Neural progenitor cell (in vitro differentiated cells): ENCODE results near the gene PLEKHA5.

Source experiments
- CTCF ChIP-seq: fragments of 200-600 bp; sonication (generic); IDR thresholded peaks from 2 replicates; pipeline ENCODE4 v1.5.1; 2017; ENCODE audit warnings: antibody characterized with exemption, mild to moderate bottlenecking
- EZH2 ChIP-seq: fragments of 200-600 bp; sonication (generic); IDR thresholded peaks from 2 replicates; pipeline ENCODE4 v1.6.1; 2017; ENCODE audit warnings: antibody characterized with exemption, mild to moderate bottlenecking, moderate library complexity
- EZH2phosphoT487 ChIP-seq: fragments of 200-600 bp; sonication (generic); IDR thresholded peaks from 2 replicates; pipeline ENCODE4 v1.6.1; 2017; ENCODE audit warnings: antibody characterized with exemption

GRCh38 chr12:19186722-19187661, 57.5 kb downstream of the PLEKHA5 start:
- TF ChIP-seq CTCF: peak; percentile 75
- no peak for TF ChIP-seq EZH2phosphoT487
- TF ChIP-seq EZH2: no peak
